ENCODE data around the gene ZDHHC8.

DNA sequence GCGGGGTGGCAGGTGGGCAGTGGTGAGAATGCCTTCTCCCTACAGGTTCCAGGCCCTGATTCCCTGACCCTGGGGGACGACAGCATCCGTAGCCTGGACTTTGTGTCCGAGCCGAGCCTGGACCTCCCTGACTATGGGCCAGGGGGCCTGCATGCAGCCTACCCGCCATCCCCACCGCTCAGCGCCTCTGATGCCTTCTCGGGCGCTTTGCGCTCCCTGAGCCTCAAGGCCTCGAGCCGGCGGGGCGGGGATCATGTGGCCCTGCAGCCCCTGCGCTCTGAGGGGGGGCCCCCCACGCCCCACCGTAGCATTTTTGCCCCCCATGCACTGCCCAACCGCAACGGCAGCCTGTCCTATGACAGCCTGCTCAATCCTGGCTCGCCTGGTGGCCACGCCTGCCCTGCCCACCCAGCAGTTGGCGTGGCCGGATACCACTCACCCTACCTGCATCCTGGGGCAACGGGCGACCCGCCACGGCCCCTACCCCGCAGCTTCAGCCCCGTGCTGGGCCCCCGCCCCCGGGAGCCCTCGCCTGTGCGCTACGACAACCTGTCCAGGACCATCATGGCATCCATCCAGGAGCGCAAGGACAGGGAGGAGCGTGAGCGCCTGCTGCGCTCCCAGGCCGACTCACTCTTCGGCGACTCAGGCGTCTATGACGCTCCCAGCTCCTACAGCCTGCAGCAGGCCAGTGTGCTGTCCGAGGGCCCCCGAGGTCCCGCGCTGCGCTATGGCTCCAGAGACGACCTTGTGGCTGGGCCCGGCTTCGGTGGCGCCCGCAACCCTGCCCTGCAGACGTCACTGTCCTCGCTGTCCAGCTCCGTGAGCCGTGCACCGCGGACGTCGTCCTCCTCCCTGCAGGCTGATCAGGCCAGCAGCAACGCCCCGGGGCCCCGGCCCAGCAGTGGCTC lies 11.4 kb downstream of the ZDHHC8 start:
- TF ChIP-seq, protein P1, sequence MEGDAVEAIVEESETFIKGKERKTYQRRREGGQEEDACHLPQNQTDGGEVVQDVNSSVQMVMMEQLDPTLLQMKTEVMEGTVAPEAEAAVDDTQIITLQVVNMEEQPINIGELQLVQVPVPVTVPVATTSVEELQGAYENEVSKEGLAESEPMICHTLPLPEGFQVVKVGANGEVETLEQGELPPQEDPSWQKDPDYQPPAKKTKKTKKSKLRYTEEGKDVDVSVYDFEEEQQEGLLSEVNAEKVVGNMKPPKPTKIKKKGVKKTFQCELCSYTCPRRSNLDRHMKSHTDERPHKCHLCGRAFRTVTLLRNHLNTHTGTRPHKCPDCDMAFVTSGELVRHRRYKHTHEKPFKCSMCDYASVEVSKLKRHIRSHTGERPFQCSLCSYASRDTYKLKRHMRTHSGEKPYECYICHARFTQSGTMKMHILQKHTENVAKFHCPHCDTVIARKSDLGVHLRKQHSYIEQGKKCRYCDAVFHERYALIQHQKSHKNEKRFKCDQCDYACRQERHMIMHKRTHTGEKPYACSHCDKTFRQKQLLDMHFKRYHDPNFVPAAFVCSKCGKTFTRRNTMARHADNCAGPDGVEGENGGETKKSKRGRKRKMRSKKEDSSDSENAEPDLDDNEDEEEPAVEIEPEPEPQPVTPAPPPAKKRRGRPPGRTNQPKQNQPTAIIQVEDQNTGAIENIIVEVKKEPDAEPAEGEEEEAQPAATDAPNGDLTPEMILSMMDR (IDR thresholded peaks at IDR 0.05) = no peak
- TF ChIP-seq POLR2A (IDR thresholded peaks at IDR 0.05) = no peak

All from vagina (tissue), 2 donors.